ENCODE data around the gene RIN2.
A peak's percentile ranks its signal among the peaks of the same experiment; 100 is the strongest.

RIN2 gene

DNA sequence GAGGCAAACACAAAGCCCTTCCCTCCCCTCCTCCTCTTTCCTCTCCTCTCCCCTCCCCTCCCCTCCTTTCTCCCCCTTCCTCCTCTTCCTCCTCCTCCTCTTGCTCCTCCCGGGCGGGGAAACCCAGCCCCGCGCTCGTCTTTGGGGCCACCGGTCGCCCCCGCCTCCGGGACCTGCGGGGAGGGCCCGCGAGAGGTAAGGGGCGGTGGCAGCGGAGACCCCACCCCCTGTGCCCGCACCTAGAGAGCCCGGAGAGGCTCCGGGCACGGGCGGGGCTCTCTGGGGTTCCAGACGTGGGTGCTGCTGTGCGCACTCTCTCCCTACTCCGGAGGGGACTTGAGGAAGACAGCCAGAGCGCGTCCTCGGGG, at the start of gene RIN2:
RIN2 (plus strand) TSS at position 126 of the 368 bp plus-strand sequence. CDS start 131,344 bp downstream, outside the sequence.
- DNase-seq (ENCODE audit: low spot score): peak; percentile 81

DNA sequence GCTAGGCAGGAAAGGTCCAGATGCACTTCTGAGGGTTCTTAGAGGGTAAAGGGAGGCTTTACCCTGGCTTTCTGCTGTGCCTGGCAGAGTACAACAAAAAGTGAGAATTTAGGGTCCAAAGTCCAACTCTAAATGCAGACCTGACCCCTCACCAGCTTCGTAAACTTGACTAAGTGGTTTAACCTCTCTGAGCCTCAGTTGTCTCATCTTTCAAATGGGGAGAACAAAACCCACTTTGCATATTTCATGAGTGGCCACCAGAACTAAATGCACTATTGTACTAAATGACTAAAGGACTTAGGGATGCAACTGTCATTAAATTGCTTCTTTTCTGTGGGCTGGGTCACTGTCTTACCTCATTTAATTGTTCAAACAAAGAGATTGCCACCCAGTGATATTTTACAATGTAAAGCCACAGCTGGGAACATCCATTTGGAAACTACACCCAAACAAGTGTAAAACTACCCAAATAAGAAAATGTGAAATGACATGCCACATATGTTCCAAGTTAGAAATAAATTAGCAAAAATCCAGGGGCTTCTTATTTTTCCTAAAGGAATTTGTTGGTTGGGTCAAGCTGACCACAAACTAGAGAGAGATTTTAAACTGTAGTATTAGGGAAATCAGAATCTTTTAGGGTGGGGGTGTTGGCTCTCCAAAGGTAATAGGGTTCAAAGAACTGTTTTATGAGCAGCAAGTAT, 48.3 kb upstream of the RIN2 start:
- no peak for DNase-seq (ENCODE audit: low spot score)

GRCh38 chr20:19710336-19711120, 47.5 kb upstream of the RIN2 start:
- DNase-seq (ENCODE audit: low spot score): no peak

GRCh38 chr20:19711126-19711525, 46.9 kb upstream of the RIN2 start:
- no peak for DNase-seq (ENCODE audit: low spot score)

DNA sequence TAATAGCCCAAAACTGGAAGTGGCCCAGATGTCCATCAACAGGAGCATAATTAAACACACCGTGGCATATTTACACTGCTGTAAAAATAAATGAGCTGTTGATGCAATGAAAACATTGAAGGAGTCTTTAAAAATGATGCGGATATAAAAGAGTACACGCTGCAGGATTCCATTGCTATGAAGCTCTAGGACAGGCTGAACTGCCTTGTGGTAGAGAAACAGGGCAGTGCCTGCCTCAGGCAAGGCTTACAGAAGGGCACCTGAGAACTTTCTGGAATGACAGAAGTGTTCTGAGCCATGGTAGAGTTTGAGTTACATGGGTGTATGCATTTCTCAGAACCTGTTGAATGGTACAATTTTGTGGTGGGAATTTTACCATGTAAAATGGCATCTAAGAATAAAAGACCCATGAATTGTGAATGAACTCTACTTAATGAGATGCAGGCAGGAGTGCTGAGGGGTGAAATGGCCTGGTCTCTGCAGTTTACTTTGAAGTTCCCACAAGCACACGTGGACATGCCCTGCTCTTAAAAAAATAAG, 45.3 kb upstream of the RIN2 start:
- no peak for DNase-seq (ENCODE audit: low spot score)

DNA sequence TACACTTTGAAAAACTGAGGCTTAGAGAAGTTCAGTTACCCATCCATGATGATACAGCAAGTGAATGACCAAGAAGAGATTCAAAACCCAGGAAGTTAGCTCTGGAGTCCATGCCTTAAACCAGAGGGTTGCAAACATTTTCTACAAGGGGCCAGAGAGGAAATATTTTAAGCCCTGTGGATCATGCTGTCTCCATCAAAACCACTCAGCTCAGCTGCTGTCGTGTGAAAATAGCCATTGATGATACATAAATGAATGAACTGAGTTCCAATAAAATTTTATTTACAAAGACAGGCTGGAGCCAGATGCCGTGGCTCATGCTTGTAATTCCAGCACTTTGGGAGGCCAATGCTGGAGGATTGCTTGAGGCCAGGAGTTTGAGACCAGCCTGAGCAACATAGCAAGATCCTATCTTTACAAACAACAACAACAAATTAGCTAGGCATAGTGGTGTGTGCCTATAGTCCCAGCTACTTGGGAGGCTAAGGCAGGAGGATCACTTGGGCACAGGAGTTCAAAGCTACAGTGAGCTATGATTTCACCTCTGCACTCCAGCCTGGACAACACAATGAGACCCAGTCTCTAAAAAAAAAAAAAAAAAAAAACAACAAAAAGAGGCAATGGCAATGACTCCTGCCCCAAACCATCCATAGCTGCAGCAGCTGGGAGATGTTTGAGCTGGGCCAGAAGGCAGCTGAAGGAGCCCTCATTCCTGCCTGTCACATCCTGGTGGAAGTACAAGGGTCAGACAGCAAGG, 44.1 kb upstream of the RIN2 start:
- DNase-seq (ENCODE audit: low spot score): no peak

DNA sequence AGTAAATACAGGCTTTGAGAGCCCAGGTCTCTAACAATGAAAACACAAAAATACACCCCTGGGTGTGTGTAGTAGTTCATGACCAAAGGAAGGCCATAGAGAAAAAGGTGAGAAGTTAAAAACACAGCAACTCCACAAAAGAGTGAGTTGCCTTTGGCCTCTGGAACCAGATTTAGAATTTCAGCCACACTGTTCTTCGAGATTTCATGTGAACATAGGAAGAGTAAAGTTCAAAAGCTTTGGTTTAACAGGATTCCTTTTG, 43.5 kb upstream of the RIN2 start:
- DNase-seq (ENCODE audit: low spot score): no peak

- DNase-seq (ENCODE audit: low spot score): no peak
These were observed 42.1 kb upstream of the RIN2 start for GRCh38 chr20:19715986-19716385.

GRCh38 chr20:19718880-19719279, 39.2 kb upstream of the RIN2 start:
- DNase-seq (ENCODE audit: low spot score): no peak

DNA sequence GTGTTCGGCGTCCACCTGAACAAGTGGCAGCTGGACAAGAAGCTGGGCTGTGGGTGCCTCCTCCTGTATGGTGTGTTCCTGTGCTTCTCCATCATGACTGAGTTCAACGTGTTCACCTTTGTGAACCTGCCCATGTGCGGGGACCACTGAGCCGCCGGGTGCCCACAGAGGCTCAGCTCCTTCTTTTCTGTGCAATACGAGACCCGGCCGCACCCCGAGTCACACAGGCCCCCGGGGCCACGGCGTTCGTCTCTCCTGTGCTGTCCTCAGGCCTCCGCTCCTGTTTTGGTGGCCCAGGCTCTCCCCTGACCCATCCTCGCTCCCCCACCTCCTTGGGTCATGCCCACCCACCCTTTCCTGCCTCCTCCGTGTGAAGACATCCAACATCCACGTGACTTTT, 37.1 kb upstream of the RIN2 start:
- DNase-seq (ENCODE audit: low spot score): no peak

DNA sequence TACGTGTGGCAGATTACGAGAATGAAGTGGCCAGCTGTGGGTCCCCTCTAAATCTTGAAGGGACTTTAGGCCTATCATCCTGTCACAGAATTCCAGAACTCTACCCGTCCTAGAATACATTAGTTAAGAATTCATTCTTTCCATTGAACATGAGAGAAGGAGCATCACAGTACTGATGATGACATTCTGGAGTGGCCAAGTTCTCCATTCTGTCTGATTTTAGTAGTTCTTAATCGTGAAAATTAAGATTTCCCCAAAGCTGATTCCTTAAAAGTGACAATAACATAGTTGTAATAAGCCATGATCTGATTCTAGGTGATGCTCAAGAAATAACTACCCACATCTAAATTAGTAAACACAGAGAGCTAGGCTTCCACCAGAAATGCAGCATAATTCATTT, 35.0 kb upstream of the RIN2 start:
- no peak for DNase-seq (ENCODE audit: low spot score)

DNA sequence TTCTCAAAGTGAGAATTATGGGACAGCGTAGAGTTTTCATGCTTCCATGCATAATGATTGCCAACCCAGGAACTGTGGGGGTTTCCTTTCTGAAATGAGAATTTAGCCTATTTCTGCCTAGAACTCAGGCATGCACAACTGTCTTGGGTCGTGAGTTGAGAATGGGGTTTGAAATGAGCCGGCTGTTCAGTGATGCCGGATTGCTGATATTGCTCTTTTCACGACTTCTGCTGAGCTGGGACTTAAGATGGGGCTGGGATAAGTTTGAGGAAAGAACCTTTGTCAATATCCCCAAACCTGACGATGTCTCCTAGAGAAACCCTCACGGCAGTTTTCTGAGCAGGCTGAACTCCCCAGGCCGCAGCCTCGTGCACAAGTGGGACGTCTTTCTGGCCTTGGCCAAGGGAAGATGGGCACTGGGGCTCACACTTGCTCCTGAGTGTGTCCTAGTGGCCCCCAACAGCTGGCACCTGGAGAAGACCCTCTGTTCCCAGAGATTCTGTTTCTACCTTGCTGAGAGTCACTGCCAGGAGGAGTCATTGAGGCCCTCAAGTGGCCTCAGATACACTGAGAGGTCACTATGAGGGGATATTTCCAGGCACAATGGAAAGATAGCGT, 34.1 kb upstream of the RIN2 start:
- DNase-seq (ENCODE audit: low spot score): no peak

DNA sequence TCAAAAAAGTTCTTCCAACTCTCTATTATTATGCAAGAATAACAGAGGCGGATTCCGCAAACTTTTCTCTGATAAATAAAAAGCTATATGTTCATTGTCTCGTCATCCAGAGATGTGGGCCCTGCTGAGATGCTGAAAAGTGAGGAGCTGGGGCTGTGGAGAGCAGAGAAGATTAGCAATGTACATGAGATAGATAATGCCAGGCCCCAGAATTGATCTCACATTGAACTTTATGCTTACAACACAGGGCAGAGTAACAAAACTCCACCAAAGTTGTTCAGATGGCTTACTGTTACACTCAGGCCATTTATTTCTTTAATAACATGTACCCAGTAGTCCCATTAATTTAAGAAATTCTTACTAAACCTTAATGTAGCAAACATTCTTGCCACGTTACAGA, 32.7 kb upstream of the RIN2 start:
- DNase-seq (ENCODE audit: low spot score): no peak

DNA sequence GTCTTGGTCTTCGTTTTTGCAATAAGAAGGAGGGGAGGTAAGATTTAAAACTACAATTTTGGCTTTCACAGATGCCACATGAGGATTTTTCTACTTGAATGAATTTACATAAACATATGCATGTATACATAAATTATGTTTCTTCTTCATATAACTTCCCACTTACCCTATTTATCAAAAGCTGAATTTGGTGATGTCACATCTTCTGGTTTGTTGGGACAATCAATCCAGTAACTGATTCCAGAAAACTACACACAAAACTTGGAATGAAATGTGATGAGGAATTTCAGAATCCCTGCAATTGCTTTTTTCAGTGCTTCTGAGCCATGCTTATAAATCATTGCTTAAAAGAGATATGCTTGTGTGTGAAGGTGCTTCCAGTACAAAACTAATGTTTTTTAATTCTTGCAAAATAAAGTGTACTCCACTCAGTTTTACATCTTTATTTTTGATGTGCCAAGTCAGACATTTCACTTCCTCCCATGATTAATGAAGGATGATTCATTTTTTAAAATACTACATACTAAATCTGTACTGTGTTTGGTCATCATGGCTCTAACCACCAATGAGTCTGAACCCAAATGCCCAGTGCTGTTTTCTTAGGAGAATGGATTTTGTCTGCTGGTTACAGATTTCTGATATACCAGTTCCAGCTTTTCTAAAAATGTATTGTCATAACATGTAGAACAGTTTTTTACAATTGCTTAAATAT, 32.1 kb upstream of the RIN2 start:
- DNase-seq (ENCODE audit: low spot score): no peak

DNA sequence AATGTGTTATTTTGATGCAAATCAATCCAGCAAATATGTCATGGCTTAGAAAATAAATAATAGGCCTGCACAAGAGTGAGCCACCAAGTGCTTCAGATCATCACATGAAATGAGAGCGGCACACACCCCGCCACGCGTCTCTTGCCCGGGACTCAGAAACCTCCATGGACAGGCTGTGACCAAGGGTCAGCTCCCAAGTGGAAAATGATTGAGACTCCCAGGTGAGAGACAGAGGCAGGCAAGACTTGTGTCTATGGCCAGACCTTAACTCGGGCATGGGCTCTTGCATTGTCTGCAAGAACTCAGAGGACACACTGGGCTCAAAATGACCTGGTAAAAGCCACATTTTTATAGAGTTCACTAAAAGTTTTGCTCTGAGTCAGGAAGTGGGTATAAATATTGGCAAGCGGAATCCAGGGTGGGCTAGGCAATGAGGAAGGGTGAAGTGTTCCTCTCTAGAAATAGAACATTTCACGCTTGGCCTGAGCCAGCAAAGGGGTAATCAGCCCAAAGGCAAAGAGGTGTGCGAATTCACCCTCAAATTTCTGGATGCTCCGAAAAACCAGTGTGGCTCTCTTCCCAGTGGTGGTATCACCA, 30.7 kb upstream of the RIN2 start:
- DNase-seq (ENCODE audit: low spot score): no peak

- DNase-seq (ENCODE audit: low spot score): no peak
These were observed 28.4 kb upstream of the RIN2 start for GRCh38 chr20:19729672-19730071.

- no peak for DNase-seq (ENCODE audit: low spot score)
These were observed 27.4 kb upstream of the RIN2 start for GRCh38 chr20:19730706-19731105.

- DNase-seq (ENCODE audit: low spot score): no peak
These were observed 23.2 kb upstream of the RIN2 start for GRCh38 chr20:19734811-19735210.

- no peak for DNase-seq (ENCODE audit: low spot score)
These were observed 22.6 kb upstream of the RIN2 start for GRCh38 chr20:19735446-19735845.

GRCh38 chr20:19737025-19737424, 21.0 kb upstream of the RIN2 start:
- no peak for DNase-seq (ENCODE audit: low spot score)

DNA sequence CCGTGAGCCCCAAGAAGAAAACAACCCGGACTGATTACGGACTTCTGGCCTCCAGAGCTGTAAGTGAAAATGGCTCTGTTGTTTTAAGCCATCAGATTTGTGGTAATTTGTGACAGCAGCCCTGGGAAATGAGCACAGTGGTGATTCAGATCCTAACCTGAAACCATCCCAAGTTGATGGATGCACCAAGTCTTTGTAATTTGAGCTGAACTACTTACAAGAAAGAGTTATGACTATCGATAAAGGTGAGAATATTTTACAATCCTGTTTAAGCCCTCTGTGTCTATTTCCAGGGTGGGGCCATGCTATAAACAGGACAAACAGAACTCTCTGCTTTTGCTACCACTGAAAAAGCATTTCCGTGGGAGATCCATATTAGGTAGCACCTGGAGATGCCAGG, 19.1 kb upstream of the RIN2 start:
- no peak for DNase-seq (ENCODE audit: low spot score)

DNA sequence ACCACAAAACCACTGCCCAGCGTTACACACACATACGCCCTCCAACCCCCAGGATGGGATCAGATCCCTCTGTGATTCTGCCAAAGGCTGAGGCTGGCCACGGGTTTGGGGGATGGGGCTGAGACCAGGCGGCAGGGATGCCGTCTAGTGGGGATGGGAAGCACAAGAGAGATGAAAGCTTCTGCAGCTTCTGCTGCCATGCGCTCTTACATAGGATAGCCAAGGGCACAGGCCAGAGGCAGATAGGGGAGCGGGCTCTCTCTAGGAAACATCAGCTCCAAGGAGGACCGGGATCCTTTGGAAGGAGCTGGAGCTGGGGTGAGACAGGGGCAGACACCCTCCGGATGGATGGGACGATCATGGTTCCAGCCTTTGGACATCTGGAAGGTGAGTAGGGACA, 18.7 kb upstream of the RIN2 start:
- DNase-seq (ENCODE audit: low spot score): no peak
